ENCODE measurements around the gene CDK4.

DNA sequence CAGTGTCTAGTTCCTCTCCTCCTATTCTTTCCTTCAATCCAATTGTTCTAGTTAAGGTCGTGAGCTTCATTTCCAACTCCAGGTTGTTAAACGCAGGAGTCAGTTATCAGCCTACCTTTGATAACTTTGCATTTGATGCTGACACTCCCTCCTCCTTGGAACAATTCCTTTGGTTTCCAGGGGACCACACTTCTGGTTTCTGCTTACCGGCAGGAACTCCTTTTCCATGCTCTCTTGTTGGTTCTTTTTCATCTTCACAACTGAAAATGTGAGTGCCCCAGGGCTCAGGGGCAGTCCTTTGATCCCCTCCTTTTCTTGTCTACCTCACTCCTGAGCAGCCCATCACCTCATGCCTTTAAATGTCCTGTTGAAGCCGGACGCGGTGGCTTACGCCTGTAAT, 25.3 kb upstream of the CDK4 start:
- TF ChIP-seq, protein P1, sequence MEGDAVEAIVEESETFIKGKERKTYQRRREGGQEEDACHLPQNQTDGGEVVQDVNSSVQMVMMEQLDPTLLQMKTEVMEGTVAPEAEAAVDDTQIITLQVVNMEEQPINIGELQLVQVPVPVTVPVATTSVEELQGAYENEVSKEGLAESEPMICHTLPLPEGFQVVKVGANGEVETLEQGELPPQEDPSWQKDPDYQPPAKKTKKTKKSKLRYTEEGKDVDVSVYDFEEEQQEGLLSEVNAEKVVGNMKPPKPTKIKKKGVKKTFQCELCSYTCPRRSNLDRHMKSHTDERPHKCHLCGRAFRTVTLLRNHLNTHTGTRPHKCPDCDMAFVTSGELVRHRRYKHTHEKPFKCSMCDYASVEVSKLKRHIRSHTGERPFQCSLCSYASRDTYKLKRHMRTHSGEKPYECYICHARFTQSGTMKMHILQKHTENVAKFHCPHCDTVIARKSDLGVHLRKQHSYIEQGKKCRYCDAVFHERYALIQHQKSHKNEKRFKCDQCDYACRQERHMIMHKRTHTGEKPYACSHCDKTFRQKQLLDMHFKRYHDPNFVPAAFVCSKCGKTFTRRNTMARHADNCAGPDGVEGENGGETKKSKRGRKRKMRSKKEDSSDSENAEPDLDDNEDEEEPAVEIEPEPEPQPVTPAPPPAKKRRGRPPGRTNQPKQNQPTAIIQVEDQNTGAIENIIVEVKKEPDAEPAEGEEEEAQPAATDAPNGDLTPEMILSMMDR (IDR thresholded peaks at IDR 0.05) = no peak
- no peak for TF ChIP-seq POLR2A (IDR thresholded peaks at IDR 0.05)

Measured in Peyer's patch (tissue), 4 donors.